IPS DF 4.7 (cell line): Measurements from ENCODE around the gene INO80E.
"Not testable (repeated sequence)": the region's sequence is repeated elsewhere in the genome, so short reads cannot be mapped to it uniquely, and the experiment has no call there.

Experiments
- DNase-seq: peaks from one replicate; pipeline ENCODE4 v3.0.0-alpha.2; 2013; ENCODE audit warnings: low spot score; ENCODE audit errors: extremely low read depth

INO80E gene

GRCh38 chr16:30009990-30010843 lies 14.2 kb downstream of the INO80E start:
- DNase-seq = no peak

GRCh38 chr16:30010844-30011713 lies 15.0 kb downstream of the INO80E start, which contains the start of gene DOC2A:
DOC2A (minus strand) TSS chr16:30011027; CDS start chr16:30010222, 805 bp downstream.
- no peak for DNase-seq

DNA sequence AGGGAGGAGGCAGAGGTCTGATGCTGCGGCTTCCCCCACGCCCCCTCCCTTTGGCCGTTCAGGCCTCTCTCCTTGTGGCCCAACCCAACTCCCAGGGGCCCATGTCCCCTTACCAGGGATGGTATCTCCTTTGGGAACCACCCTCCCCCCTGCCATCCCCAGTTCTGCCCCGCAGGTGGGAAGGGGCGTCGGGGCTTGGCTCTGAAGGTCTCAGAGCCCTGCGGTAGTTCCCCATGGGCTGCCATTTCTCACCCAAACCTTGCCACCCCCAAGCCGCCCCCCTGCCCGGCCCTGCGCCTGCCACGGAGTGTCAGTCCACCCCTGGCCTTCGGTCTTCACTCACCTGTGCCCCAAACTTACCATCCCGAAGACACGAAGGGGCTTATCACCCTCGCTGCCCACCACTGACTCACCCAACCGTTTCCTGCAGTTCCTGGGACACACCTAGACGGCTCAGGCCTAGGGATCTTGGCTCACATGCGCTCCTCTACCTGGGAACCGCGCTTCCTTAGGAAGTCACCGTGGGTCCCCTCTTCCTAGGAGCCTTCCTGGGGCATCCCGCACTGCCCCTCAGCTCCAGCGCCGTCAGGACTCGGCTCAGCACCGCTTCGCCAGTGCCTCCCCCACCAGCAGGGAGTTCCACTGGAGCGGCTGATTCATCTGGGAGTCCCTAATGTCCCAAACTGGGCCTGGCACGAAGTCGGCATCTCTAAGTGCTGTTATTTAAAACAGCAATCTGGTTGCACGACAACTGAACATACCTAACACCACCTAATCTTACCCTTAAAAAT lies 15.9 kb downstream of the INO80E start:
- DNase-seq = no peak

GRCh38 chr16:30012598-30012997 lies 16.6 kb downstream of the INO80E start:
- not testable (repeated sequence) for DNase-seq

DNA sequence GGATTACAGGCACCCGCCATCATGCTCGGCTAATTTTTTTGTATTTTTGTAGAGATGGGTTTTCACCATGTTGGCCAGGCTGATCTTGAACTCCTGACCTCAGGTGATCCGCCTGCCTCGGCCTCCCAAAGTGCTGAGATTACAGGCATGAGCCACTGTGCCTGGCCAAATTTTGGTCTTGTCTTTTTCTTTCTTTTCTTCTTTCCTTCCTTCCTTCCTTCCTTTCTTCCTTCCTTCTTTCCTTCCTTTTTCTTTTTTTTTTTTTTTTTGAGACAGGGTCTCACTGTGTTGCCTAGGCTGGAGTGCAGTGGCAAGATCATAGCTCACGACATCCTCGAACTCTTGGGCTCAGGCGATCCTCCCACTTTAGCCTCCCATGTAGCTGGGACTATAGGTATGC lies 19.4 kb downstream of the INO80E start:
- DNase-seq = not testable (repeated sequence)

- no peak for DNase-seq
Observed at GRCh38 chr16:30016555-30017276, 20.7 kb downstream of the INO80E start.

DNA sequence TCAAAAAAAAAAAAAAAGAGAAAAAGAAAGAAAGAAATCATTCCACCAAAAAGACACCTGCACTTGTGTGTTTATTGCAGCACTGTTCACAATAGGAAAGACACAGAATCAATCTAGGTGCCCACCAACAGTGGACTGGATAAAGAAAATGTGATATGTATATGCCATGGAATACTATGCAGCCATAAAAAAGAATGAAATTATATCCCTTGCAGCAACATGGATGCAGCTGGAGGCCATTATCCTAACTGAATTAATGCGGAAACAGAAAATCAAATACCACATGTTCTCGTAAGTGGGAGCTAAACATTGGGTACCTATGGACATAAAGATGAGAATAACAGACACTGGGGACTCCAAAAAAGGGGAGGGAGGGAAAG lies 21.2 kb downstream of the INO80E start:
- DNase-seq = no peak

GRCh38 chr16:30017937-30018336 lies 21.9 kb downstream of the INO80E start:
- DNase-seq = not testable (repeated sequence)

GRCh38 chr16:30018731-30019158 lies 22.7 kb downstream of the INO80E start:
- DNase-seq = no peak

DNA sequence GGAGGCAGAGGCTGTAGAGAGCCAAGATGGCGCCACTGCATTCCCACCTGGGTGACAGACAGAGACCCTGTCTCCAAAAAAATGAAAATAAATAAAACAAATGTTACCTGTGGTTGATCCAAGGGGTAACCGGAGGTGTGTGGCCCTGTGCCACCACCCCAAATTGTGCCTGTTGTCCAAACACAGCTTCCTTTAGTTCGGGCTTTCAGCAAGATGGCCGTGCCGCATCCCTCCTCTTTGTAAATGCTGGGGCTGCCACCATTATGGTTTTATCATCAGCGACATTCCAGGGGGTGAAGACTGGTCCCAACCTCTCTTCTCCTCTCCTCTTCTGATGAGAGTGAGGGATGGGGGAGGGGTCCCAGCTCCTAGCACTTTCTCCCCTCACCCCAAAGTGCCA lies 26.8 kb downstream of the INO80E start, which contains the start of gene C16orf92:
C16orf92 (plus strand) TSS at position 312 of the 400 bp plus-strand sequence. CDS start 143 bp downstream, outside the sequence.
- no peak for DNase-seq

GRCh38 chr16:30023586-30023985 lies 27.5 kb downstream of the INO80E start:
- no peak for DNase-seq

- no peak for DNase-seq
Observed at GRCh38 chr16:30024451-30024850, 28.4 kb downstream of the INO80E start.

- DNase-seq = no peak
Observed at GRCh38 chr16:30025156-30025555, 29.1 kb downstream of the INO80E start.

DNA sequence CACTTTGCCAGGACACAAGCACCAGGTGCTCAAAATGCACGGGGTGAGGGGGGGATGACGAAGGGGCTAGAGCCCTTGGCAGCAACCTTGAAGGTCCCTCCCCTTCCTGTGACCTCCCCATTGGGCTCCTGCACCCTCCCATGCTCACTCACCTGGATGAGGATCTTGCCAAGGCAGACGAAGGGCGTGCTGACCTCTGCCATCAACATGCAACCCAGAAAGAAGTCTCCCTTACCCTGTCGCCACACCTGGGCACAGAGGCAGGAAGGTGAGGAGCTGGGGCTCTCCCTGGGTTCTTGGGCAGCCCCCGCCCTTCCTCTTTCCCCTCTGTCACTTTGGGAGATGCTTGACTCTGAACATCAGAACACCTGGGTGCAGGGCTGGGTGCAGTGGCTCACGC lies 29.5 kb downstream of the INO80E start:
- DNase-seq = no peak

DNA sequence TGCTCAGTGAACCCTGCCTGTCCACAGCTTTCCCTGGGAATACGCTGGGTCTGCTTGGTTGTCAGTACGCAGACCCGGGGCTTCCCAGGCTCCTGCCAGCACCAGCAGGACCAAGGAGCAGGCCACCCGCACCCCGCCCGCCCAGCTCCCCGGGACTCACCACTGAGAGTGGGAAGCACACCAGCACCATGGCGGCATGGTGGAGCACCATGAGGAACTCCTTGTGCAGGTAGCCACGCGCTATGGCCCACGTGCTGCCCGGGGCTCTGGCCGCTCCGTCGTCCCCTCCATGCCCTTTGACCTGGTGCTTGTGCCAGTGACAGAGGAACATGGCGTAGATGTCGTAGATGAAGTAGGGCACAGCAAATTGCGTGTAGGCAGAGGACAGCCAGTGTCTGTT lies 30.4 kb downstream of the INO80E start:
- DNase-seq = no peak

- DNase-seq = no peak
Observed at GRCh38 chr16:30027588-30028437, 31.8 kb downstream of the INO80E start.

GRCh38 chr16:30028438-30029076 lies 32.5 kb downstream of the INO80E start:
- DNase-seq = no peak

DNA sequence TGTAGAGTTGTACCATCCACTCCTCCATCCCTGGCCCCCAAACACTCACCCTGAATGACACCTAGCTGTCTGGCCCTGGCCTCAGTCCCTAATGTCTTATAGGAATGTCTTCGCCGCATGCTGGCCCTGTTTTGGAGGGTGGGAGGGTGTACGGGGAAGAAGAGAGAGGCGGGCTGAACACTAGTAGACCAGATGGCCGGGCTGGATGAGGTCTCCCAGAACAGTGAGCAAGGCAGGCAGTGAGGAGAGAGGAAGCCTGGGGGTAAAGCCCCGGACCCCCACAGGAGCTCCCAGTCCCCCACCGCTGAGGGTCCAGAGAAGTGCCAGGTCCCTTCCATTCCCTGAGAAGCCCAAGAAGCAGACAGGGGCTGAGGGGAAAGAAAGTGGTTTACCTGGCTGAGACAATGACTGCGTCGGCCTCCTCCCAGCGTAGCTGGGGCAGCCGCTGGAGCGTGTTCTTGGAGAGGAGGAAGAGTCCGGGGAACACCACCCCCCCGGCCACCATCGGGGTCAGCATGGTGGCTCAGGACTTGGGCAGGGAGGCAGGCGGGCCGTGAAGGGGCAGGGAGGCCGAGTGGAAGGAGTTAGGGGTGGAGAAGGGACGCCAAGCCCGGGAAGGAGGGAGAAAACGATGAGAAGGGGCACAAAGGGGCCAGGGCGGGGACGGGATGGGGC lies 34.1 kb downstream of the INO80E start:
- no peak for DNase-seq
